GM21447 (cell line): Measurements from ENCODE around the gene TMEM132C.
"Not testable (repeated sequence)": the region's sequence is repeated elsewhere in the genome, so short reads cannot be mapped to it uniquely, and the experiment has no call there.

Experiments
- ATAC-seq: cut with Tn5 transposase; IDR thresholded peaks from one replicate; pipeline ENCODE4 v1.9.1; 2021; ENCODE audit not compliant: unreplicated experiment

The TMEM132C gene

DNA sequence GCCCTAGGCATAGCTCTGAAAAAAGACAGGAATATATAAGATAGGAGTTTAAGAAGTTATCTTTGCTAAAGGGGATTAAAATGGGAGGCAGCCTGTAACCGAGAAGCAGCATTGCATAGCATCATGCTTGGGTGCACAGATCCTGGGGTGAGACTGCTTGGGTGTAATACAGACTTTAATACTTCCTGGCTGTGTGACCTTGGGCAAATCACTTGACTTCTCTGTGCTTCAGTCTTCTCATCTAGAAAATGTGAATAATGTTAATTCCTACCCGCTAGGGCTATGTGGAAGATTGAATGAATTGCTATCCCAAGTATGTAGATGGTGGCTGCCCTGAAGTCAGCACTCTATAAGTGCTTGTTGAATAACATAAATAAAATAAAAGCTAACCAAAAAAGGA is 204.5 kb downstream of the TMEM132C start:
- no peak for ATAC-seq

DNA sequence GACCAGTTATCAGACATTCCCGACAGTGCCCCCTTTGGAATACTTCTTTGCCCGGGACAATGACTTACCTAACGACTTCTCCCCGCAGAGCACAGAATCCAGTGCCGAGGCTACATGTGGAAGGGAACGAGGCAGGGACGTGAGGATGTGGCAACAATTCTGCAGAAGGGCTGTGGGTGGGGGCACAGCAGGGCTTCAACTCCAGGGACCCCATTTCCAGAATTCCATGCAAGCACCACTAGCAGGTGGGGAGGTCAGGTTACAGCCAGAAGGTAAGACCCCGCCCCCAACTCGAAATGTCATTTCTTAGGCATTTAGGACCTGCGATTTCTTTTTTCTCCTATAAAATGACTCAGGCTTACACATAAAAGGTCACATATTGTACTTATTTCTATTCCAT is 207.9 kb downstream of the TMEM132C start:
- no peak for ATAC-seq

- no peak for ATAC-seq
Observed at GRCh38 chr12:128476266-128476665, 209.3 kb downstream of the TMEM132C start.

DNA sequence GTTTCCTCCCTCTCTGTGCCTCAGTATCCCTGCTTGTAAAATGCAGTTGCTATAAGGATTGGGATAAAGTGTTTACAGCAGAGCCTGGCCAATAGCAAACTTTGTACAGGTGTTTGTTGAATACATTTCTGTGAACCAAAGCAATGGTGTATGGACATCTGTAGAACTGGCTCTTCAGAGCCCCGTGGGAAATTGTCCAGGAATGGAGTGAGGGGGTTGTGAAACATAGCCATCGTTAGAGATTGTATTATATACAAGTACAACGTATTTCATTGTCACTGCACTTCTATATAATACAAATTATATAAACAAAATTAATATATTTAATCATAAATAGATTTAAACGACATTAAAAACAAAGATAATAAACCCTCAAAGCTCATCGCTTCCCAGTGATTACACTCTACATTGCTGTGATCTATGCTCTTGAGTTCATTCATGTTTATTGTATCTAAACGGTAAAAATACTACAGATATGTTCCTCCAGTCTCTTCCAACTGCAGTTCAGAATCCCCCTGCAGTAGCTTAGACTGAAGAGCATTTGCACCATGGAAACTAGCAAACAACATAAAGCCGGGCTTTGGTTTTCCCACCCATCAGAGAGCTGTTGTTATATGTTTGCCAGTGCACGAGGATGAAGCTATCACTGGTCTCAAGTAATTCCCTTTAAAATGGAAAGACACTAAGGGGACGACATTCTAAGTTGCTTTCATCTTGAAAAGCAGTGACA is 216.7 kb downstream of the TMEM132C start:
- ATAC-seq: no peak

GRCh38 chr12:128497376-128497775 is 230.4 kb downstream of the TMEM132C start:
- not testable (repeated sequence) for ATAC-seq

DNA sequence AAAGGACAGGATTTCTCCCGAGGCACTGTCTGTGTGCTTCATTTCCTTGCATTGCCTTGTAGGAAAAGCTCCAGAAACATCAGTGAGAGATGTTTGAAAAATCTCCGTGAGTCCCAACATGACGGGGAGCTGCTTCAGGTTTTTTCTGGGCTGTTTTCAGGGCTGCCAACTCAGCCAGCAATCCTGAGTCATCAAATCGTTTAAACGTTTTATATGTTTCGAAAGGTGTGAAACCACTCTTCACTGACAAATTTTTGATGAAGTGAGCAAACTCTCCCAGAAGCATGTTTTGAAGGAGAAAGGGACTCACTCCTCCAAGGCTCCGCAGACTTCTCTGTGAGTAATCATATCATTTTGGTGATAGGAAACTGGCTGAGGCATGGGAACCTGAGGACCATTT is 240.5 kb downstream of the TMEM132C start:
- ATAC-seq: no peak

- no peak for ATAC-seq
Observed at GRCh38 chr12:128509170-128509569, 242.2 kb downstream of the TMEM132C start.

- ATAC-seq: no peak
Observed at GRCh38 chr12:128510511-128510910, 243.5 kb downstream of the TMEM132C start.

GRCh38 chr12:128513331-128513730 is 246.4 kb downstream of the TMEM132C start:
- ATAC-seq: no peak

DNA sequence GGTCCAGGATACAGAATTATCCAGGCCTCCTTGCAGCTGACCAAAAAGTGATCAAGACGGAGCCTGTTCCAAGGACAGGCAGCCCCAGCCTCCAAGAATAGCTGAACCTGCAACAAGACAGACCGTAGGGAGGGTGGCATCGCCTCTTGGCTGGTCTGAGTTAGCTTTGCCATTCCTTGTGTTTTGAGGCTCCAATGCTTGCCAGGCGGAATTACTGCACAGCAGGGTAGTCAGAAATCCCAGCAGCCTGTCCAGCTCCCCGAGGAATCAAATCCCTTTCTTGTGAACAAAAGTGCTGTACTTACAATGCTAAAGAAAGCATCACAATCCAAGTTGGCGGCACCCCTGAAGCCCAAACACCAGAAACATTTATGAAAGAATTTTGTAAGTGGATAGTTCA is 246.9 kb downstream of the TMEM132C start:
- ATAC-seq: no peak

DNA sequence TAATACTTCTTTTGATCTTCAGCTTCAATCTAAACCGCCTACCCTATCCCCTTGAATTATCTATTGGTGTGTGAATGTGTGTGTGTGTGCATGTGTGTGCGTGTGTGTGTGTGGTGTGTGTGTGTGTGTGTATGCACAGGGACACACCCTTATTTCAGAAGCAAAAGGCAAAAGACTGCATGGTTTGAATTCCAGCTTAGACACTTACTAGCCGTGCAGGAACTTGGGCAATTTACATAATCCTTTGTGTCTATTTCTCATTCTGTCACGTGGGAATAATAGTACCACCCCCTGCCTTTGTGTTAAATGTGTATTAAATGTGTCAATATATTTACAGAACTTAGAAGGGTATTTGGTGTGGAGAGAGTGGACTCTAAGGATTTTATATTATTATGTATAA is 251.7 kb downstream of the TMEM132C start:
- ATAC-seq: no peak

DNA sequence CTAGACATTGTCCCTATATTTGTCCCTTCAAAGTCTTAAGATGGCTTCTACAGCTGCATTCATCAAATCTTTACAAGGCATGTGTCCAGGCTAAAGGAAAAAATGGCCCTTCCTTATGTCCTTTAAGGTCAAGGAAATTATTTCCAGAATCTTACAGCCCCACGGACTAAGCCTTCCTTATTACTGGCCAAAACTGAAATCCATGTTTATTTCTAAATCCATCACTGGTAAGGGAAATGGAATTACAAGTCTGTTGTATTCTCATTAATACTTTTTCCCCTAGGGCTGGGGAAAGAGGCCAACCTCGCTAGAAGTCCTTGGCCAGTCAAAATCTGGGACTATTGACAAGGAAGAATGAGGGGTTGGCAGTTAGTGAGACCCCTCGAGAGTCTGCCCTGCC is 252.5 kb downstream of the TMEM132C start:
- no peak for ATAC-seq

- ATAC-seq: no peak
Observed at GRCh38 chr12:128521981-128522380, 255.0 kb downstream of the TMEM132C start.

GRCh38 chr12:128524439-128524838 is 257.5 kb downstream of the TMEM132C start:
- ATAC-seq: no peak

GRCh38 chr12:128531170-128531569 is 264.2 kb downstream of the TMEM132C start:
- ATAC-seq: no peak

DNA sequence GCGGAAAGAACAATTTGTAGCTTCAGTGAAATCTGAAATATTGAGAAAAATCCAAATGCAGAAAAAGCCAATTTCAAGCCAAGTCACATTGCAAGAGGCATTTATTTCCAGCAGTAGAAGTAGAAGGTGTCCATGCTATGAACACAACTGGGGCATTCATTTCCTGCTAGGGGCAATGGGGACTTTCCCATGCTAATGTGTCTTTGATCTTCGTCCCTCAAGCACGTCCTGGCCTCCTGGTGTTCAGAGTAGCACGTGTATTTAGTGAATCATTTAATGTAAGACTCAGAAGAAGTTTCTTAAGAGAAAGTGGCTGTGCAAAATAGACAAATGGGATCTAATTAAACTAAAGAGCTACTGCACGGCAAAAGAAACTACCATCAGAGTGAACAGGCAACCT is 267.9 kb downstream of the TMEM132C start:
- peak; percentile 77 for ATAC-seq

- ATAC-seq: no peak
Observed at GRCh38 chr12:128536810-128537209, 269.8 kb downstream of the TMEM132C start.

DNA sequence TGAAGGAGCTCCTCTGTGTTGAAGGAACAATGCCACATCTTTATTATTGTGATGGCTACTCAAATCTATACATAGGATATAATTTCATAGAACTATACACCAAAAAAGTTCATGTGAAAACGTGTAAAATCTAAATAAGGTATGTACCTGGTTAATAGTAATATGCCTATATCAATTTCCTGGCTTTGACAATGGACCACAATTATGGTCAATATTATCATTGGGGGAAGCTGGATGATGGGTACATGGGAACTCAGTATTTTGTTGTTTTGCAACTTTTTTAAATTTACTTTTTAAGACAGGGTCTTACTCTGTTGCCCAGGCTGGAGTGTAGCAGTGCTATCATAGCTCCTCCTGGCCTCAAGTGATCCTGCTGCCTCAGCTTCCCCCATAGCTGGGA is 270.7 kb downstream of the TMEM132C start:
- no peak for ATAC-seq

DNA sequence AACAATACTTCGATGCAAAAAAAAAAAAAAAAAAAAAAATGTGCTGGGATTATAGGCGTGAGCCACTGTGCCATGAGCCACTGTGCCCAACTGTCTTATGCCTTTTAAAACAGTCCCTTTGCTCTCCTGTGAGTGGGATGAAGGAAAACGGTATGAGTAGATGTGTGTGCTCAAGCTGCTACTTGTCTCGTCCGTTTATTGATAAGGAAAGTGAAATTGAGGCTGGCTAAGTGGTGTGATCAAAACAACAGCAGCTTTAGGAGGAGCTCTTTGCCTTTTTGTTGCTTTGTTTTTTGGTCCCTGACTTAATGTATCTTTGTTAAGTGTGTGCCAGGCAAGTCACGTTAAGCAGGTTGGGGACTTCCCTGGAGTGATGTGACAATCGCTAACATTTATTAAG is 275.9 kb downstream of the TMEM132C start:
- ATAC-seq: no peak

- no peak for ATAC-seq
Observed at GRCh38 chr12:128543460-128543859, 276.5 kb downstream of the TMEM132C start.

DNA sequence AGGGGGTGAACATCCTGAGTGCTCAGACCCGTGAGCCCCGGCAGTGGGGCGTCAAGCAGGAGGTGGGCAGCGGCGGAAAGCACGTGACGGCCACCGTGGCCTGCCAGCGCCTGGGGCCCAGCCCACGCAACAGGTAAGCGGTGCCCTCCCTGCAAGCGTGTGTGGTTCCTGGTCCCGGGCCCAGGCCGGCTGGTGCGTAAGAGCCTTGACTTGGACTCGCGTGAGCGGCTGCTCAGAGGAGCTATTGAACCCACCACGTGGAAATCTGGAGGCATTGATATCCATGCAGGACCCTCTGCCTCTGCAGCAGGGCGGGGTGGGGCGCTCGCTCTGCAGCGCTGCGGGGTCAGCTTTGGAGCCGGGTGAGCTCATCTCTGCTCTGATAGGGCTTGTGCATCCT is 277.0 kb downstream of the TMEM132C start:
- no peak for ATAC-seq

GRCh38 chr12:128548949-128549348 is 282.0 kb downstream of the TMEM132C start:
- ATAC-seq: no peak

- no peak for ATAC-seq
Observed at GRCh38 chr12:128549601-128550218, 282.7 kb downstream of the TMEM132C start.
